T-helper 2 cell (primary cell): ENCODE results near the gene TSSK6.

Source experiments
- DNase-seq, 5 experiments: peaks; one replicate each; pipeline versions ENCODE4 v3.0.0 to v3.0.0-alpha.2; 2012 to 2022
- total RNA-seq, 2 donors: gene quantifications; one replicate each; lab custom pipeline; 2026; lab: John Stamatoyannopoulos, UW

TSSK6 gene
- total RNA-seq, result 5.0 to 6.8 reads per million in 2 donors

DNA sequence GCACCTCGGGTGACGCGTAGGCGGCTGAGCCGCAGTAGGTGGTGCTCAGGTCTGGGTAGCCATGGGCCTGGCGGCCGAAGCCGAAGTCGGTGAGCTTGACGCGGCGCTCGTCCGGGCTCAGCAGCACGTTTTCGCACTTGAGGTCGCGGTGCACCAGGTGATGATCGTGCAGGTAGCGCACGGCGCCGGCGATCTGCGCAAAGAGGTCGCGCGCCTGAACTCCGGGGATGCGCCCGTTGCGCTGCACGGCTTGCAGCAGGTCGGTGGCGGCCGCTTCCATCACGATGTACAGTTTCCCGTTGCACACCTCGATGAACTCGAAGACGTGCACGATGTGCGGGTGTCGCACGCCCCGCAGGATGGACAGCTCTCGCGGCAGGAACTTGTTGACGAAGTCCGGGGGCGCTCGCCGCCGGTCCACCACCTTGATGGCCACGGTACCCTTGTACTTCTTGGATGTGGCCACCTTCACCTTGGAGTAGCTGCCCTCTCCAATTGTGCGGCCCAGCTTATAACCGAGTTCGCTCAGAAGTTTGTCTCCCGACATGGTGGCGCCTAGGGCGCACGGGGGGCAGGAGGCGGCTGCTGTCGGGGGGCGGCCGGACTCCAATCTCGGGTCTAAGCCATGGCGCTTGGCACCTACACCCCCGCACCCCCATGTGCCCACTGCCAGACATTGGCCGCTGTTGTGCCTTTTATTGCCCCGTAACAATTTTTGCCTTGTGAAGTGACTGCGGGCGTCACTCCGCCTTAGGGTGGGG lies at the start of gene TSSK6:
Gene TSSK6, minus strand, starts transcription at position 668 of the 761 bp plus-strand sequence. Its CDS starts 121 bp downstream, at position 547.
- DNase-seq, result no peak

DNA sequence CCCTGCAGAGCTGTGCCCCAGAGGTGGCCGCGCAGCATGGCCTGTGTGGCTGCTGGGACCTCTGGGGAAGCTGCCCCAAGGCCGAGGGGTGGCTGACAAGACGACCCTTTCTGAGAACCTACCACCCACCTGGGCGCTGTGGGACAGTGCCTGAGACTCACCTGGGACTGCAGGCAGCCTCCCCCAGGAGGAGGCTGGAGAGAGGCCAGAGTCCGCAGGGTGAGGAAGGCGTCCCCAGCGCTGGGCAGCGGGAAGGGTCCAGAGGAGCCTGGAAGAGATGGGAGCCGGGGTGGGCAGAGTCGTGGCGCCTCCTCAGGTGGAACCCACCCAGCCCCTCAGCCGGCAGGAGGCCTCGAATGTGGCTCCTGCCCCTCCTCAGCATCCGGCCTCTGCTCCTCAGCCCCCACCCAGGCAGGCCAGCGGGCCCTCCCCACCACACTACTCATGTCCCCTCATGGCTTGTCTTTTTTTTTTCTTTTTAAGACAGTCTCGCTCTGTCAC lies 48.0 kb upstream of the TSSK6 start:
- no peak for DNase-seq

DNA sequence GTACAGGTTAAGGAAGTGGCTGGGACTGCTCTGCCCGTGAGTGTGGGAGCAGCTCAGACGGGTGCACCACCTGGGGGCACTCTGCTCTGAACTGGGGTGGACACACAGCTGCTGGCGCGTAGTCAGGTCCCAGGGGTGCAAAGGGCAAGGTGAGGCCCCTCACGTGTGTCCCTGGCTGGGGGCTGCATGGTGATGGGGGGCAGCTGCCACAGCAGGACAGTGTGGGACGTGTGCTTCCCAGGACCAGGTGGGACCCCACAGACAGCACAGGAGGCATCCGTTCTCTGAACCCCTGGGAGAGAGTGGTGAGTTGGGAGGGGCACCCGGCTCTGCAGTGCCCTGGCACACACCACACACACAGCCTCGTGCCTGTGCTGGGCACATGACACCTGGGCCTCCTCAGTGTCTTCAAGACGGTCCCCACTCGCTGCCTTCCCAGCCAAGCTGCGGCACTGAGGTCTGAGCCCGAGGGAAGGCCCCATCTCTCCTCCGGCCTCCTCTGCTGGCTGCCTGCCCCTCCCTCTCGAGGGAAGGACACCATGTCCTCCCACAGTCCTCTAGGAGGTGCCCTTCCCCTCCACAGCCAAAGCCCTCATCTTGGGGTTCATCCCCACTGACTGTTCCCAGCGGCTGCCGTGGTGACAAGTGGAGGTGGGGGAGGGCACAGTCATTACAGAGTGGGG lies 47.5 kb upstream of the TSSK6 start:
- DNase-seq, result peak in 2 of 5 experiments; percentile 20 to 63

DNA sequence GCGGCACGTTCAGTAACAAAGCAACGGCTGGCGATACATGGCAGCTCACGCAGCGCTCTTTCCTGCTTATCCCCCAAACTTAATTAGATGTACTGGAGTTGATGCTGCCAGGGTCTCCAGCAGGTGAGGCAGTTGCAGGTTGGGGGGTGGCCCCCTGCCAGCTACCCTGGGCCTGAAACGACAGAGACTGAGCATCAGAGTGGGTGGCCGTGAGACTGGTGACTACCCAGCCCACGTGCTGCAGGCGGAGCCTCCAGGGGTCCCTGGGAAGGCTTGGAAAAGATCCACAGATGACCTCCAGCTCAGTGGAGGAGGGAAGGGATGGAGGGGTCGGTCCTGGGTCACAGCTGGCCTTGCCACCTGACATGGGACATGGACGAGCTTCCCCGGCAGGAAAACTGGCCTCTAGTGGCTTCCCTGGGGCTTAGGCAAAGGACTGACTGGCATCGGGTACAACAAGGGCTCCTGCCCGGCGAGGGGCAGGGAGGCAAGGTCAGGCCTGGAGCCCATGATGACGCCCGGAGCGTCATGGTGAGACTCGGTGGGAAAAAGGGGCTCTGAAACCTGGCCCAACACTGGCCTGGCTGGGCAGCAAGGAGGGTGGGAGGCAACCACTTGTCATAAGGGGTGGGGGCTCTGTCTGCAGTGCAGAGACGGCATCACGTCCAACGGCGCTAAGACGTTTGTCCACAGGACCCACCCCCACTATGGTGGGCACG lies 46.8 kb upstream of the TSSK6 start:
- DNase-seq, result no peak

DNA sequence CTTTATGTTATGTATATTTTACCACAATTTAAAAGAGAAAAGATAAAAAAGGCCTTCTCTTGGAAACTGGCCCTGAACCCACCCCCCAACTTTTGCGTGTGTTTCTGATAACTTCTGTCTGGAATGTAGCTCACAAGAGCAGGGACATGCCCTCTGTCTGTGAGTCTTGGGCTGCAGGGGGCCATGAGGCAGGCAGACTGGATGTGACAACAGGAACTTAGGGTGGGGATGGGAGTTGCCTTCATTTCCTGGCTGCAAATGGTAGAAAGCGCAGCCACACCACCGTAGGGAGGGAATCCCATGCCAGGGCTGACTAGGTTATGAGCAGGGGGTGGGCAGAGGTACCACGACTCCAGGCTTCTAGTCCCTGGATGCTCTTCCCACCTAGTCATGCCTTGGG lies 44.6 kb upstream of the TSSK6 start:
- no peak for DNase-seq

DNA sequence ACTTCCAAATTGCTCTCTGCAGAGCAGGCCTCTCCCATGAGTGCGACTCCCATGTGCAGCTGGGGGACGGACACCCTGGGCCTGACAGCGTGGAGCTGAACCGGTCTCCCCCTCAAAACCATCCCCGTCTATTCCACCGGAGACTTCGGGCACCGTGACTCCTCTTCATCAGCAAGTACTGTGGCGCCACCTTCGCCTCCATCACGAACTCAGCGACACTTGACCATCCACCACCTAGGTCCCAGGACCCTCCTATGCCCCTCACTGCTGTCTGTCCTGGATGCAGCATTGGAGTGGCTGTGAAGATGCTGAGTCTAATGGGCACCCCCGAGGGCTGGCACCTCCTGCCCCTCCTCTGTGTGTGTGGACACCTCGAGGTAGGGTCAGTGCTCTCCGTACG lies 43.3 kb upstream of the TSSK6 start:
- no peak for DNase-seq

DNA sequence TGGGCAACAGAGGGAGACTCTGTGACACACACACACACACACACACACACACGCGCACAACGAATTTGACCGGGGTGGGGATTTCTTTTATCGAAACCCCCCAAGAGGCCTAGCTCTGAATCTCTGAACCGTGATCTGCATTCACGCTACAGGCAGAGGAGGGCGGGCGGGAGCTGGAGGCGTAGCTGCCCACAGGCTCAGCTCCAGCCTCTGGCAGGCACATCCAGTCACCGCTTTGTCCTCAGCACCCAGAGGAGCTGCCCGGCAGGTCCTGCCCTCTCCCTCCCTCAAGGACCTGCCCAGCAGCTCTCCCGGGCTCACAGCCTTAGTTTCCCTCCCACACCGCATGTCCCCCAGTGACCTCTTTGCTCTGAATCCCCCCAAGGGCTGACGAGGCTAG lies 42.7 kb upstream of the TSSK6 start:
- DNase-seq, result no peak

DNA sequence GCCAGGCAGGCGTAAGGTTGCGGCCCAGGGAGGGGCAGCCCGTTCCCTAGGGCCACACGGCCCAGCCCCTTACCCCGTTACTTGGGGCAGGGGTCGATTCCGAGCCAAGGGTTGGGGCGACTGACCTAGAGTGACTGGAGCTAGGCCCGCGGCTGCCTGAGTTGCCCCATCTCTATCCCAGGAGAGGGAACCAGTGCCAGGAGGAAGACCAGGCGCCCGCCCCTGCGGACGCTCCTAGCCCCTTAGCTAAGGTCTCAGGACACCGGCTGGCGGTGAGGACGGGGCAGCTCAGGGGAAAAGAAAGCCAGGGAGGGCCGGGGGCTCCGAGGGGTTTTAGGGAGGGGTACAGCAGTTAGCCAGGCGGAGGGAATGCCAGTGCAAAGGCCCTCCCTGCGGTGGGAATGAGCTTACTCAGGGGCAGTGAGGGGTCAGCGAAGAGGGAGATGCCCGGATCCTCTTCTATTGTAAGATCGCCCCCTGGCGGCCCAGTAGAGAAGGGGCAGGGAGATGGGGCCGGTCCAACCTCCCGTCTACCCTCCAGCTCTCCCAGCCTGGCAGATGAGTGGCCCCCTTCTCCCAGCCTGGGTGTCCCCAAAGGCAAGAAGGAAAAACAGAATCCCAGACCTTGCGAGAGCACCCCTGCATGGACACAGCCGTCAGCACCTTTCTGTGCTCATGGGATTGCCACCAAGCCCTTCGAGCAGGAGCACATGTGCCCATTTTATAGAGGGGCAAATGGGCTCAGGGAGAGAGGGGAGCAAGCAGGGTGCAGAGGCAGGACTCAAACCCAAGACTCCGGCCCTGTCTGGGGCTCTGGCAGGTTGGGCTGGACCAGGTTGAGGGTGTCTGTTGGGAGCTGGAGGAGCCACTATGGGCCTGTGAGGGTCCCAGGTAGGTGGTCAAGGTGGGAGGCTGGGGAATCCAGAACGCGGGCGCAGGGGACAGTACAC lies 39.0 kb upstream of the TSSK6 start:
- DNase-seq, result peak in 3 of 5 experiments; percentile 43 to 52 (median 45)

DNA sequence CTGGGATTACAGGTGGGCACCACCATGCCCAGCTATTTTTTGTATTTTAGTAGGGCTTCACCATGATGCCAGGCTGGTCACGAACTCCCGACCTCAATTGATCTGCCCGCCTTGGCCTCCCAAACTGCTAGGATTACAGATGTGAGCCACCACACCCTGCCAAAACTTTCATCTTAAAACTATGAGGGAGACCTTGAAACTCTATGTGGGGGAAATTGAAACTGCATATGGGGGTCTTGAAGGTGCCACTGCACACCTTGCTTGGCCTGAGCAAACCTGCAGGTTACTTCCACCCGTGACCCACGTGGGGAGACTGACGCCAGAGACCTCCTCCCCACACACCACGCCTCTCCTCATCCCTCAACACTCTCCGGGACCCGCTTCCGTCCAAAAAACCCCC lies 38.3 kb upstream of the TSSK6 start:
- no peak for DNase-seq

DNA sequence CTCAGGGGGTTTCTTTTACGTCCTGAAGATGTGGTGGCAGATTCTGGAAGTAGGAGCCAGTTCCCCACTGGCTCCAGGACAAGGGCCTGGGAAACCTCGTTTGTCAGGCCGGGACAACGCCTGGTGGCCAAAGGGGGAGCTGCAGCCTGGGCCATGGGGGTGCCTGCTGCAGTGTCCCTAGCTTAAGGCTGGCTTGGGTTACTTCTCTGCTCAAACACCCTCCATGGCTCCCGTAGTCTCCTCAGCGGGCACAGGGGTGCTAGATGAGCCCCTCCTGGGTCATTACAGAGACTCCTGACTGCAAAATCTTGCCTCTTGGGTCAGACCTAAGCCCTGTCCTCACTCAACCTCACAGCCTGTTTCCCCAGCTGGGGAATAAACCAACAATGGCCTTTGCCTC lies 37.5 kb upstream of the TSSK6 start:
- DNase-seq, result peak in 1 of 5 experiments; percentile 37

DNA sequence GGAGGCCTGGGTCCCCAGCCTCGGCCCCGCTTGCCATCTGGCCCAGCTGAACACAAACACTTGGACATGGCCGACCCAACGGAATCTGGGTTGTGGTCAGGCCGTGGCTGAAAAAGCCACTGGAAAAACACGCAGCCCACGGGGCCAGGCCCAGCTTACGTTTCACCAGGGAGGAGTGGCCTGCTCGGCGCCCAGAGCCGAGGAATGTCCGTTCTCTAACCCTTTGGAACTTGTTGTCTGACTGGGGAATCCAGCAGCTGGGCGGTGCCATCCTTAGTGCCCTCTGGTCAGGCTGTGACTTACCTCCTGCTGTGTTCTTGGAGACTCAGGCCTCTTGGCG lies 36.5 kb upstream of the TSSK6 start:
- no peak for DNase-seq

DNA sequence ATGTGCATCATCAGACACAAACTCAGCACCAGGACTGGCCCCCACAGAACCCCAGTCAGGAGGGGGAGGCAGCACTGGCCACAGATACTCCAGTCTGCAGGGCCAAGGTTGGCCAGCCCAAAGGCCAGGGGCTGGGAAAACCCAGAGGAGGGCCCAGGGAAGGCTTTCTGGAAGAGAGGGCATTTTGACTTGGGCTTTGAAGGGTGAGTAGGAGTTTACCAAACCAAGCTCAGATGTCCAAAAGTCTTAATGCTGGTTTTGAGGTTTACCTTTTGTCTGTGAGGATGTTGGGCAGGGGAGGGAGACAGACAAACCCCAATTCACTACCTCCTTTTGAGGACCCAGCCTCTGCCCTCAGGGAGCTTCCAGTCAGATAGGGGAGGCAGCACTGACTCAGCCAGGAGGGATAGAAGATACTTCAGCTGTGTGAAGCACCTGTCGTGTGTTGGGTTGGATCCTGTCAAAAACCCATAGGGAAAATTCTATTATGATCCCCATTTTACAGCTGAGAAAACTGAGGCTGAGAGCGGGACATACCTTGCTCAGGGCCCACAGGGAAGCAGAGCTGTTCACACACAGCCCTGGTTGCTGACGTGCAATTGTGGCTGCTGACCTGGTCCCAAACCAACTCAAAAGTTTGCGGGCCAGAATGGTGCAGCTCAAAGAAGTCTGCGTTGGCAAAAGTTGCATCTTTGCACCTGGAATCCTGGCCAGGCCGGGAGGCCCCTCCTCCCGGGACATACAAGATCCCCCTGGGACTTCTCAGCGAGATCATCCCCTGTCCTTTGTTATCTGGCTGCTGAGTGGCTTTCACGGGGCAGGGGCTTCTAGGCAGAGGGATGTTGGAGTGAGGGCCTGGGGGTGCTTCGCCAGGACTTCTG lies 35.9 kb upstream of the TSSK6 start:
- no peak for DNase-seq

DNA sequence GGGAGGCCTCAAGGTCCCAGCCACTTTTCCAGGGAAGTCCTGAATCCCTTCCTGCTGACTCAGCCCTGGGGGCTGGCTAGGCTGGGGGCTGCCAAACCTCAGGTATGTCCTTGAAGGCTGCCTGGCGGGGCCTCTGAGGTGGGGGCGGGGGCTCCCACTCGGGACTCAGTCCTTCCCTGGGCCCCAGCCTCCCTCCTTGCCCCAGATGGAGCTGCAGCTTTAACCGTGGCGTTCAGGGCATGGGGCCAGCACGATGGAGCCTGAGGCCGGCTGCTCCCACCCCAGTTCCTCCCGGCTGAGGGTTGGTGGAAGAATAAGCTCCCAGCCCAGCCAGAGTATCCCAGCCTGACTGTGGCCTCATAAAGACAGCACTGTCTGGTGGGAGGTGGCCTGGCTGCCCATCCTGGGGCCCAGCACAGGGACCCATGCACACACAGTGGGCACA lies 35.2 kb upstream of the TSSK6 start:
- no peak for DNase-seq

DNA sequence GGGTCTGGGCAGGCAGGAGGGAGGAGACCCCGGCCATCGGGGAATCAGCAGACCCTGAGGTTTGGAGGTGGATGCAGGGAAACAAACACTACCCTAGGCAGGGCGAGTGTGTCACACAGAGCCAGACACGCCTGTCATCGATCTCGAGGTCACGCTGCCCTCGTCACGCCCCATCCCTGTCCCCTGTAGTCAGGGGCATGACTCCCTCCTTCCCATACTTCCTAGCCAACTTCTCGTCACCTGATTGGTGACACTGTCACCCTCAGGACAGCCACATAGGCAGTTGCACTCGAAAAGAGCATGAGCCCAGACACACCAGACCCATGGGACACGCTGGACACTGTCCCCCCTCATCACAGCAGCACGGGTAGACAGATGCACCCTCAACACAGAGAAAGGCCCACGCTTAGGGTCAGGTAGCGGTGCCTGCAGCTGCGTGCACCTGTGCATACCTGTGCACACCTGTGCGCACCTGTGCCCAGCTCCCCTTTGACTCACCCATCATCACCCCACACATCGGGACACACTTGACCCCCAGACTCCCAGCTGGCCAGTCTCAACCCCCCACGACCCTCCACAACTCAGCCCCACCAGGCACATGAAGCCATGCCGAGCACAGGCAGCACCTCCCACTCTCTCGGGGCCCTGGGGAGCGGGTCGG lies 34.6 kb upstream of the TSSK6 start:
- DNase-seq, result no peak

DNA sequence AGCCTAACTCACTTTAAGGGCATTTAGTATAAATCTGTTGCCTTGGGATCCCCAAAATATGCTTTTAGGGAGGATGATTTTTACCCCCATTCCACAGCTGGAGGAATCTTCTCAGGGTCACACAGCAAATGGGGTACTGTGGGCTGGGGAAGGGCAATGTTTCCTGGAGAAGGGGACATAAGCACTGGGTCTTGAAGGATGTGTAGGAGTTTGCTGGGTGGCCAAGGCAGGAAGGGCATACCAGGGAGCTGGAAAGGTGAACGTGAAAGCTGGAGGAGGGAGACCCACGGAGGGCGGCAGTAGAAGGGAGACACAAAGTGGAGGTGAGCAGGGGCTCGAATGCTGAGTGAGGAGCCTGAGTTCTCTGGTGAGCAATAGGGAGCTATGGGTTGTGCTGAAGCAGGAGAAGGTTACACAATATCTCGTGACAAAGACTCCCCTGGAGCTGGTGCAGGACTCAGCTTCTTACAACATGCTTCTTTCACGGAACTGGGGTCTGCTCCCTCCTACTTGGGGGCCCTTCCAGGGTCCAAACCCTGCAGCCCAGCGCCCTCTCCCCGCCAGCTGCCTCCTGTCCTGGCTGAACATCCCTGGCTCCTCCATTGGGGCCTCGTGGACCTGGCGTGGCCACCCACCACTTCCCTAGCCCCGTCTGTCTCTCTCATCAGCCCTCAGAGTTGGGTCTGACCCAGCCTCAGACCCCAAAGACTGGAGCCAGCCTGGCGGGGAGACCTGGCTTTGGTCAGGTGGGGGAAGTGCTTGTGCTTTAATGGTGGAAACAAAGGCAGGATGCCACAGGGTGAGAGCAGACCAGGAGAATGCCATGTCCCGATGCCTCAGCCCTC lies 33.8 kb upstream of the TSSK6 start:
- DNase-seq, result no peak

DNA sequence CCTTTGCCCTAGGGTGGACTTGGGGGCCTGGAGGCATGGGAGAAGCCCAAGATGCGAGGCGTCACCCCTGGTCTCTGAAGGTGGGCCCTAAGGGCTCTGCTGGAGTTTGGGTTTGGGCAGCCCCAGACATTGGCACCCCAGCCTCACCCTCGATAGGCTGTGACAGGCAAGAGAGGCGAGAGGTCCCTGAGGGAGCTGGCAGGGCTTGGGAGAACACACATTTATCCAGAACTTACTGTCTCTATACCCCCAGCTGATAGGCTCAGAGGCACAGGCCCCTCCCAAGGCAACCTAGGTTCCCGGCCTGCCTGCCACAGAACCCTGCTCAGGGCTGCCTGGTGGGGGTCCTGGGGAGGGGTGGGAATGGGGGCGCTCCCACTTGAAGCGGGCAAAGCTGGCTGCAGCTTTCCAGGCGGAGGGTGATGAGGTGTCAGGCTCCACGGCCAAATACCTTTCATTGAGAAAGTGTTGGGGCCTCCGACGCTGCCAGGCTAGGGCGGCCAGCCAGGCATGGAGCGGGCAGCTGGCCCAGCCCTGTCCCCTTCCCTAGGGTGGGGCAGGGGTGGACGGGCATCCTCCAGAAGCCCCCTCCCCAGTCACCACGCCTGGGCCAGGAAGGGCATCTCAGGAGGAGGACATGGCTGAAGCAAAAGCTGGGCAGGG lies 32.5 kb upstream of the TSSK6 start:
- DNase-seq, result no peak

DNA sequence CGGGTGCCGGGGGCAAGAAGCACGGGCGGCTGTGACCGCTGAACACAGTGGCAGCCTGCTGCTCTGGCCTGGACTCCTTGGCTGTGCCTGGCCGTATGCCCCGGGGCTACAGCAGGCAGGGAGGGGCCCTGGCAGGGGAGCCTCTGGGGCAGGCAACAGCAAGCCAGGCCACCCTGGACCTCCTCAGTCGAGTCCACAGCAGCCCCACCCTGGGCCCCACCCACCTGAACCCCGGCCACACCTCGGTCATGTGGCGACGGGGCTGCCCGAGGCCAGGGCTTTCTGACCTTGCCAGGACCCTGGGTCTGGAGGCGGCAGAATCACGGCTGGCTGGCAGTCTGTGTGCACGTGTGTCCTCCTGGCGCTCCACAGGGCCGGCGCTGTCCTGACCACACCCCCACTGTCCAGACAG lies 31.4 kb upstream of the TSSK6 start:
- DNase-seq, result no peak

DNA sequence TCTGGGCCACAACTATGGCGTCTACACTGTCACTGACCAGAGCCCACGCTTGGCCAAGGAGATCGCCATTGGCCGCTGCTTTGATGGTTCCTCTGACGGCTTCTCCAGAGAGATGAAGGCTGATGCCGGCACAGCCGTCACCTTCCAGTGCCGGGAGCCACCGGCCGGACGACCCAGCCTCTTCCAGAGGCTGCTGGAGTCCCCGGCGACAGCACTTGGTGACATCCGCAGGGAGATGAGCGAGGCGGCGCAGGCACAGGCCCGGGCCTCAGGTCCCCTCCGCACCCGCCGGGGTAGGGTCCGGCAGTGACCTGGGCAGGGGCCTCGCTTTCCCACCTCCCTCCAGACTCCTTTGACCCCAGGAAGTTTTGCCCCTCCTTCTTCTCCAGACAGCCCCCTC lies 30.4 kb upstream of the TSSK6 start:
- DNase-seq, result no peak

DNA sequence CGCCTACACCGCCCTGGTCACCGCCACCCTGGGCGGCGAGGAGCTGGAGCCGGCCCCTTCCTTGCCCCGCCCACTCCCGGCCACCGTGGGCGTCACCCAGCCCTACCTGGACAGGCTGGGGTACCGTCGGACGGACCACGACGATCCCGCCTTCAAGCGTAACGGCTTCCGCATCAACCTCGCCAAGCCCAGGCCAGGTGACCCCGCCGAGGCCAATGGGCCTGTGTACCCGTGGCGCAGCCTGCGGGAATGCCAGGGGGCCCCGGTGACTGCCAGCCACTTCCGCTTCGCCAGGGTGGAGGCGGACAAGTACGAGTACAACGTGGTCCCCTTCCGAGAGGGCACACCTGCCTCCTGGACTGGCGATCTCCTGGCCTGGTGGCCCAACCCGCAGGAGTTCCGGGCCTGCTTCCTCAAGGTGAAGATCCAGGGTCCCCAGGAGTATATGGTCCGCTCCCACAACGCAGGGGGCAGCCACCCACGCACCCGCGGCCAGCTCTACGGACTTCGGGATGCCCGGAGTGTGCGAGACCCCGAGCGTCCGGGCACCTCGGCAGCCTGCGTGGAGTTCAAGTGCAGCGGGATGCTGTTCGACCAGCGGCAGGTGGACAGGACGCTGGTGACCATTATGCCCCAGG lies 29.7 kb upstream of the TSSK6 start:
- DNase-seq, result no peak
